Measurements from ENCODE around the gene SNPH. TPM values are rescaled to one million over a fixed set of nuclear protein-coding genes. Genes with fewer than 3 reads are reported as not detected.

The SNPH gene
- total RNA-seq, 2 experiments from 2014 or later, result 3.6 to 4.2 TPM

DNA sequence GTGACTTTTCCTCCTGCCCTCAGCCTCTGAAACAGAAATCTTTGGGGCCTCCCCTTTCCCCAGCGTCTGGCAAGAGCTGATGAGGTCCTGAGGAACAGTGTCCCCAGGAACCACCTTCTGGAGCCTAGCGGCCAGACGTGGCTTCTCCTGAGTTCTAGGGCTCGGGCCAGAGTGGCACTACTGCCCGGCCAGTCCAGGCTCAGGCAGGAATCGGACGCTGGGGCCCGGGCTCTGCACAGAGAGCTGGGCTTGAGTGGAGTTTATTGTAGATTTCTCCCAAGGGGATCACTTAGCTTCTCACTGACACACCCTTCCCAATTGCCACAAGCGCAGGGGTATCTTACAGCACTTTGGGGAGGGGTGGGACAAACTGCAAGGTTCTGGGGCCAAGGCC lies 42.6 kb downstream of the SNPH start:
- H3K27ac Mint-ChIP-seq, result no peak overlapping the region

DNA sequence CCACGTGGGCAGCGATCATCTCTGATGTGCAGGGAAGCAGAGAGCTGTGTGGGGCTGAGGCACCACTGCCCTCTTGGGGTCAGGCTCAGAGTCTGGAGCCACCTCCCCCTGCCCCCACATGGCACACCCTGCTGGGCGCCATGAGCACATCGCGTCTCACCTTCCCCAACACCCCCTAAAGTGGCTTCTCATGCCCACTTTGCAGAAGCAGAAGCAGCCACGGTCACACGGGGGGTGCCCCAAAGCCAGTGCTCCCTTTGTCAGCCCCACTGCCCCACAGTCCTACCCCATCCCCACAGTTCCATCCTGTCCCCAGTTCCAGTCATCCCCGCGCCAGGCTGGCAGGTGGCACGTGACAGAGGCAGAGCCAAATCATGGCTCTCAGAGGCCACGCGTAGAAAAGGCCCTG lies 43.3 kb downstream of the SNPH start:
- H3K36me3 Mint-ChIP-seq, result no peaks in the 10 kb centered on the region
- no peak overlapping the region for H3K27ac Mint-ChIP-seq
- peaks cover 3% of the 10 kb centered on the region for H3K4me1 Mint-ChIP-seq
- DNase-seq (no peak), ATAC-seq (no peak)
- CTCF ChIA-PET, result interaction anchor here (0.6 to 1.8 kb wide), 4 partner anchors 8 to 128 kb away, joined by 3 to 4 read pairs (median 4); no protein-coding TSS in a partner anchor
- no peaks in the 10 kb centered on the region for H3K27me3 Mint-ChIP-seq
- H3K9me3 Mint-ChIP-seq (ENCODE audit: low read depth), result no peaks in the 10 kb centered on the region
- H3K4me3 Mint-ChIP-seq, result no peak overlapping the region

More for the DNA sequence above, 42.6 kb downstream of the SNPH start:
- Mint-ChIP-seq H3K9me3 (ENCODE audit: low read depth) (no peaks in the 10 kb centered on the region), H3K27me3 (no peaks in the 10 kb centered on the region), H3K36me3 (no peaks in the 10 kb centered on the region), H3K4me1 (peaks cover 2% of the 10 kb centered on the region), H3K4me3 (no peak overlapping the region)
- CTCF ChIA-PET, result interaction anchor here (1.3 to 1.6 kb wide), 3 partner anchors 8 to 130 kb away, joined by 3 to 4 read pairs (median 4); no protein-coding TSS in a partner anchor
- no peak for ATAC-seq
- no peak for DNase-seq

DNA sequence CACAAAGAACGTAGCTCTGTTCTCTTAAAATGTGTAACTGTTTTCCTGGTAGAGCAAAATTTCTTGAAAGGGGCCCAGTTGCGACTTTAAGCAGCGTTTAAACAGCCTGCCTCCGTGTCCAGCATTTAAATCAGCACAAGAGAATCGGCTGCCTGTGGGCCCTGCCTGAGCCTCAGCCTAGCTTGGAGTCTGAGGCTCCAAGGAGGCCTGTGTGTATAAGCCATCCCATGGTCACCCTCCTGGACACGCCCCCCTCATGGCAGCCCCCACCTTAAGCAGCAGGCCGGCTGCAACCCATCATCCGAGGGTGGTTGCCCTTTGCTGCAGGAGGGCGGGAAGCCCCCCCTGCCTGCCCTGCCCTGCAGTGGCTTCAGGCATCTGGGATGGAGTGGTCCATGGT lies 44.0 kb downstream of the SNPH start:
- no peaks in the 10 kb centered on the region for H3K9me3 Mint-ChIP-seq (ENCODE audit: low read depth)
- ATAC-seq (no peak), DNase-seq (no peak)
- no peaks in the 10 kb centered on the region for H3K36me3 Mint-ChIP-seq
- CTCF ChIA-PET, result interaction anchor here (0.6 to 1.8 kb wide), 3 partner anchors 9 to 127 kb away, joined by 3 to 4 read pairs (median 3); no protein-coding TSS in a partner anchor
- no peak overlapping the region for H3K27ac Mint-ChIP-seq
- H3K4me3 Mint-ChIP-seq, result no peak overlapping the region
- peaks cover 3% of the 10 kb centered on the region for H3K4me1 Mint-ChIP-seq
- peaks cover 3% of the 10 kb centered on the region for H3K27me3 Mint-ChIP-seq

DNA sequence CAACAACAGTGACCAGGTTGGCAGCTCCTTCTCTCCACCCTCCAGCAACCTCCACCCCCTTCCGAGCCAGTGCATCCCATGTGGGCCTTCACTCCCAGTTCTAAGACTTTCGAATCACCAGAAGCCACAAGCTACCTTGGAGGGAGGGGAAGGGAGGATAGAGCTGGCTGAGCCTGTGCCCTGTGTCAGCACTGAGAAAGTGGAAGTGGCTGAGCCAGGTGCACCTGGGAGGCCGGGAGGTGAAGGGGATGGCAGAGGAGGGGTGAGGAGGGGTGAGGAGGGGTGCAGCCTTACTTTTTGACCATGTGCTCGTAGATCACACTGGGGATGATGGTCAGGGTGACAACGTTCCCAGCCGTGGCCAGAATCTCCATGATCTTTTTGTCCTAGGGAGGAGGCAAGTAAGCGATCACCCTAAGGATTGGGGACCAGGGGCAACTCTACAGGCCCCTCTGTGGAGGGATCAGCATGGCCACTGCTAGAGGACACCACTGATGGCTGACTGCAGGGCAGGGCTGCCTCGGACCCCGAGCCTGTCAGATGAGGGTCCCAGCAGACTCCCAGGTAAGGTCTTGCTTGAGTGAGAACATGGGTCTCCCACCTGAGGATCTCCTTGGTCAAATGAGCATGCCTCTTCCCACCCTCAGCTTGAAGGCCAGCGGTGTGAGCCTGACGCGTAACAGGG lies 44.6 kb downstream of the SNPH start:
- H3K27ac Mint-ChIP-seq, result no peak overlapping the region
- H3K27me3 Mint-ChIP-seq, result peaks cover 4% of the 10 kb centered on the region
- H3K9me3 Mint-ChIP-seq (ENCODE audit: low read depth), result no peaks in the 10 kb centered on the region
- DNase-seq, result no peak
- H3K36me3 Mint-ChIP-seq, result no peaks in the 10 kb centered on the region
- no peak for ATAC-seq
- H3K4me3 Mint-ChIP-seq, result no peak overlapping the region
- H3K4me1 Mint-ChIP-seq, result peaks cover 3% of the 10 kb centered on the region
- CTCF ChIA-PET, result interaction anchor here (1.6 to 1.8 kb wide), 2 partner anchors 10 to 25 kb away, joined by 3 to 4 read pairs; no protein-coding TSS in a partner anchor

DNA sequence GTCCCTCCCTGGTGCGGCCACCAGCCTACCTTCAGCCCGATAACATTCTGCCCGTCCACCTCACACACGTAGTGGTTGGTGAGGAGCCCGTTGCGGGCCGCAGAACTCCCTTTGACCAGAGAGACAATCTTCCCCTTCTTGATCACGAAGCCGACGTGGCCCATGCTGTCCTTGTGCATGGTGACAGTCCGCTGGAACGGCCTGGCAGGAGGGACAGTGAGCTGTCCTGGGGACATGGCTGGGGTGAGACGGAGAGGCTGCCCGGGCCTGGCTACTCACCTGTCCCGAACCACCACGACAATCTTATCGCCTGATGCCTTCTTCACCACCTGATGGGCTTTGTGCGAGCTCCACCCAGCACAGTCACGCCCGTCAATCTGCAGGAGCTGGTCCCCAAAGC lies 46.2 kb downstream of the SNPH start:
- Mint-ChIP-seq H3K27me3 (peaks cover 4% of the 10 kb centered on the region), H3K36me3 (no peaks in the 10 kb centered on the region), H3K4me3 (no peak overlapping the region), H3K27ac (no peak overlapping the region), H3K4me1 (peaks cover 8% of the 10 kb centered on the region), H3K9me3 (ENCODE audit: low read depth) (no peaks in the 10 kb centered on the region)
- ATAC-seq (no peak), DNase-seq (no peak)
- CTCF ChIA-PET, result interaction anchor here (0.7 to 2.6 kb wide), 17 partner anchors 10 to 204 kb away, joined by 3 to 23 read pairs (median 4); partner anchors contain the start of genes FKBP1A and SDCBP2

DNA sequence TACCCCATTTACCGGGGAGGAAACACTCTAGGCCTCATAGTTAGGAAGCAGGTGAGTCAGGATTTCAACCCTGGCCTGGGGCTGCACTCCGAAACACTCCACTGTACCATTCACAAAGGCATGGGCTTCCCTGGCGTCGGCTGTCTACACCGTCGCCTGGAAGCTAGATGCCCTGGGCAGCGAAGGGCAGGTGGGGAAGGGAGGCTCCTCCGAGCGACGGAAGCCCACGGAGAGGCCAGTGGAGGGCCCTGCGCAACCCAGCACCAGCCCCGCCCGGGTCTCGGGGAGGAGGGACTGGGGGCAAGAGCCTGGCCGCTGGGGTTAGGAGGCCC lies 46.8 kb downstream of the SNPH start:
- no peak overlapping the region for H3K4me3 Mint-ChIP-seq
- peaks cover 14% of the 10 kb centered on the region for H3K4me1 Mint-ChIP-seq
- no peaks in the 10 kb centered on the region for H3K9me3 Mint-ChIP-seq (ENCODE audit: low read depth)
- ATAC-seq (no peak), DNase-seq (no peak)
- H3K27me3 Mint-ChIP-seq, result peaks cover 4% of the 10 kb centered on the region
- H3K27ac Mint-ChIP-seq, result no peak overlapping the region
- H3K36me3 Mint-ChIP-seq, result no peaks in the 10 kb centered on the region
- CTCF ChIA-PET, result interaction anchor here (0.6 to 2.6 kb wide), 21 partner anchors 9 to 204 kb away, joined by 3 to 23 read pairs (median 4); partner anchors contain the start of genes FKBP1A and SDCBP2

DNA sequence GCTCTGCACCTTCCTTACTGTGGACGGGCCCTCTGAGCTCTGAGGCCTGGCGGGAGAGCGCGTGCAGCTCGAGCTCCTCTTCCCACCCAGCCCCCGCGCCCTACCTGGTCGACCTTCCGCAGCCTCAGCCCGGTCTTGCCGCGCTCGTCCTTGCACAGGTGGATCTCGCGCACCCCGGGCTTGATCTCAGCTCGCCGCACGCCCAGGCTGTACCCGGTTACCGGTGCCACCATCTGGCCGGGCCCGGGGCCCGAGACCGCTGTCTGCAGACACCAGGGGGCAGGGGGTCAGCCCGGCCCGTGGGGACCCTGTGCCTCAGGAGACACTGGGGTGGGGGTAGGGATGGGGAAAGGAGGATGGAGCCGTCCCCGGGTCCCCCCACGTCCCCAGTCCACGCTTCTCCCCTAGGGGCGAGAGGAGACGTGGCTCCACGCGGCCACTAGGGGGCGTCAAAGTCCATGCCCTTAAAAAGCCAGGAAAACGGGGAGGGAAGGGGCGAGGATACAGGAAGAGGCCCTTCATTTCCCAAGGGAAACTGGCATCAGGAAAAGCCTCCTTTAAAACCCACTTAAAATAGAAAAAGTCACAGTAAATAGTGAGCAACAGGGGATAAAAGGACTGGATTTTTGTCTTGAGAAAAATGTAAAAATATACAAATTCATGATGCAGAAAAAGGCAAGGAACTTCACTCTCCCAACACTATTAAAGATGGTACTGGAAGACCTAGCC lies 47.3 kb downstream of the SNPH start:
- H3K27ac Mint-ChIP-seq, result no peak overlapping the region
- peaks cover 4% of the 10 kb centered on the region for H3K27me3 Mint-ChIP-seq
- H3K4me1 Mint-ChIP-seq, result peaks cover 19% of the 10 kb centered on the region
- ATAC-seq (peak; percentile 56), DNase-seq (peak; percentile 63)
- no peak overlapping the region for H3K4me3 Mint-ChIP-seq
- H3K9me3 Mint-ChIP-seq (ENCODE audit: low read depth), result no peaks in the 10 kb centered on the region
- no peaks in the 10 kb centered on the region for H3K36me3 Mint-ChIP-seq
- CTCF ChIA-PET, result interaction anchor here (0.6 to 2.6 kb wide), 20 partner anchors 8 to 205 kb away, joined by 3 to 23 read pairs (median 4); partner anchors contain the start of genes FKBP1A and SDCBP2

DNA sequence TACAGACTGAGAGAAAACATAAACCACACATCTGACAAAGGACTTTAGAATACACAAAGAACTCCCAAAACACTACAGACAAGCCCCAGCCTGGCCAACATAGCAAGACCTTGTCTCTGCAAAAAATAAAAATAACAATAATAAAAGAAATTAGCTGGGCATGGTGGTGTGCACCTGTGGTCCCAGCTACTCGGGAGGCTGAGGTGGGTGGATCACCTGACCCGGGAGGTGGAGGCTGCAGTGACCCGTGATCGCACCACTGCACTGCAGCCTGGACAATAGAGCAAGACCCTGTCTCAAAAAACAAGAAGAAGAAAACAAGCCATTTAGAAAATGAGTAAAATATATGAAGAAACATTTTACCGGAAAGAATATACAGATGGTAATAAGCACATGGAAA lies 49.7 kb downstream of the SNPH start:
- no peak overlapping the region for H3K27ac Mint-ChIP-seq
- DNase-seq (no peak), ATAC-seq (no peak)
- peaks cover 4% of the 10 kb centered on the region for H3K27me3 Mint-ChIP-seq
- no peaks in the 10 kb centered on the region for H3K9me3 Mint-ChIP-seq (ENCODE audit: low read depth)
- H3K4me3 Mint-ChIP-seq, result no peak overlapping the region
- peaks cover 26% of the 10 kb centered on the region for H3K4me1 Mint-ChIP-seq
- CTCF ChIA-PET, result interaction anchor here (0.8 to 4.3 kb wide), 8 partner anchors 15 to 188 kb away, joined by 3 to 41 read pairs (median 4); no protein-coding TSS in a partner anchor
- no peaks in the 10 kb centered on the region for H3K36me3 Mint-ChIP-seq

DNA sequence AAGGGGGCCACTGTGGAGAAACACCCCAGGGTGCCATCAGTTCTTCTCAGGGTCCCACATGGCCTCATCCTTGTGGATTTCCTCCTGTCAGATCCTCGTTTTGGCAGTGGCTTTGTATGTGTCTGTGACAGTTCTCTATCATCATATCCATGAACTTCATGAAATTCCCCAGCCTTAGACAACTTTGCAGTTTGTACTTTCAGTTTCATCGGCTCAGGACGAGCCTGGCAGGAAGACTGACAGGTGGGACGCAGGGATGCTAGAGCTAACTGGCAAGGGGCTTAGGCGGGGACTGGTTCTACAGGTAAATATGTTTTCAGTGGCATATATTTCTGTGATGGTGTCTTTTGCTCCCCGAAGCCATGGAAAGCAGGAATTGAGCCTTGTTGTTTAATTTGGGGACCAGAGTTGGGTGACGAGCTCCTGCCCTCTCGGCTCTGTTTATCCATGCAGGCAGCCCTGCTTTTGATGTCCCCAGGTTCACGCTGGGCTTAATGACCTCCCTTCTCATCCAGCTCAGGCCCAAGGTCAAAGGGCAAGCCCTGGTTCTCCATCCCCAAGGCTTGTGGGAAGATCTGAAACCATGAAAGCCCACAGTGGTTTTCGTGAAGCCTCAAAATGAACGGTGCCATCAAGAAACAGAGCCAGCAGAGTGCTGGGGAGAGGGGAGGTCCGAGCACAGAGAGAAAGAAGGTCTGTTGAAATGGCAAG lies 51.6 kb downstream of the SNPH start:
- no peak for ATAC-seq
- no peak overlapping the region for H3K4me3 Mint-ChIP-seq
- CTCF ChIA-PET, result interaction anchor here (1.8 to 4.3 kb wide), 2 partner anchors 10 to 119 kb away, joined by 4 to 41 read pairs; no protein-coding TSS in a partner anchor

DNA sequence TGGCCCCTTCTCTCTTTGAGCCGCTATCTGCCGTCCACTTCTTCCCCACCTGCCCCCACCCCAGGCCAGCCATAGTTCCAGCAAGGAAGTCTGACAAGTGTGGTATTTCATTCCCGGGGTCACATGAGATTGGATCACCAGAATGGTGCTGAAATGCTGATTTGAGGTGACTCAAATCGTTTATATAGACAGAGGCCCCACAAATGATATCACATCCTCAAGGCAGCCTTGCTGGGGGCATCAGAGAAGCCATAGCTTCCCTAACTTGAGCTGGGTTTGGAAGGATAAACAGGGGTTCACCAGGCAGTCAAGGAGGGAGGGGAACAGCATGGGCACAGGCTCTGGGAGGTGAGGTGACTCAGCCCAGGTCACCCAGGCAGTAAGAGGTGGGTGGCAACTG lies 53.0 kb downstream of the SNPH start:
- CTCF ChIA-PET, result interaction anchor here (1.9 kb wide), 1 partner anchor 118 kb away, joined by 4 read pairs; no protein-coding TSS in a partner anchor
- H3K27ac Mint-ChIP-seq, result no peak overlapping the region
- H3K4me1 Mint-ChIP-seq, result peaks cover 23% of the 10 kb centered on the region
- H3K9me3 Mint-ChIP-seq (ENCODE audit: low read depth), result no peaks in the 10 kb centered on the region
- peaks cover 4% of the 10 kb centered on the region for H3K27me3 Mint-ChIP-seq
- no peak for DNase-seq
- ATAC-seq, result no peak
- H3K36me3 Mint-ChIP-seq, result peaks cover 3% of the 10 kb centered on the region
- H3K4me3 Mint-ChIP-seq, result no peak overlapping the region

More for the DNA sequence above, 51.6 kb downstream of the SNPH start:
- H3K27me3 Mint-ChIP-seq, result peaks cover 4% of the 10 kb centered on the region
- no peak overlapping the region for H3K27ac Mint-ChIP-seq
- H3K36me3 Mint-ChIP-seq, result peaks cover 3% of the 10 kb centered on the region
- H3K4me1 Mint-ChIP-seq, result peaks cover 26% of the 10 kb centered on the region
- H3K9me3 Mint-ChIP-seq (ENCODE audit: low read depth), result no peaks in the 10 kb centered on the region
- no peak for DNase-seq

DNA sequence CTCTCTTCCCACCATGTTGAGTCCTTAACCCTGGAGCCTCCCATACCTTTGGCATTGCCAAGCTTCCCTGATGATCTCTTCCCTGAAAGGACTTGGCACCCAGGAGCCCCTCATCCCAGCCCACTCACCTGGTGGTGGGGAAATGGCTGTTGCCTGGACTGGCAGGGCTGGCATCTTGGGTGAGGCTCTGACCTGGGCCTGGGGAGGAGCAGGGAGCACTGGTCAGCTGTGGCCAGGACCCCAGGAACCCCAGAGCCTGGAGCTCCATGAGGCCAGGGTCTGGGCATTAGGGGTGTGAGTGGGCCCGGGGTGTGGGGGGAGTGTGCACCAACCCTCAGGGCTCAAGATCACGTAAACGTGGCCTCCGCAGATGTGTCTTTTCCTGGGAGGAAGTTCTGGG lies 53.4 kb downstream of the SNPH start:
- Mint-ChIP-seq H3K27ac (no peak overlapping the region), H3K9me3 (ENCODE audit: low read depth) (no peaks in the 10 kb centered on the region), H3K4me3 (no peak overlapping the region), H3K27me3 (peaks cover 4% of the 10 kb centered on the region), H3K36me3 (peaks cover 3% of the 10 kb centered on the region), H3K4me1 (peaks cover 23% of the 10 kb centered on the region)
- DNase-seq (no peak), ATAC-seq (no peak)
- CTCF ChIA-PET, result interaction anchor here (1.9 kb wide), 1 partner anchor 118 kb away, joined by 4 read pairs; no protein-coding TSS in a partner anchor

DNA sequence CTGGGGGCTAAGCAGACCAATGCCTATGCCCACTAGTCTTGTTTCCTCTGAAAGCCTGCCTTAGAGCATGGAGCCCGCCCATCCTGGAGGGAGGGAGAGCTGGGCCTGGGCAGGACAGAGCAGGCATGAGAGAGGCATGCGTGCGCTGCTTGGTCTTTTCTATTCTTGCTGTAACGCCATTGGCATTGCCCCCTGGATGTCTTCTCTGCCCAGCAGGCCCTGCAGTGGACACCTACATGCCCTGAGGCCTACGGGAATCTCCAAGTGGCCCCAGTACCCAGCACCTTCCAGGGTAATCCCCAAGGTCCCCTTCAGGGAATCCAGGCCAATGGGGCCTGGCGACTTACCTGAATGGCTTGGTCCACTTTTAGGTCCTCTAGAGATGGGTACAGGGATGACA lies 53.9 kb downstream of the SNPH start:
- peaks cover 23% of the 10 kb centered on the region for H3K4me1 Mint-ChIP-seq
- H3K27ac Mint-ChIP-seq, result no peak overlapping the region
- H3K9me3 Mint-ChIP-seq (ENCODE audit: low read depth), result no peaks in the 10 kb centered on the region
- peaks cover 3% of the 10 kb centered on the region for H3K36me3 Mint-ChIP-seq
- H3K27me3 Mint-ChIP-seq, result peaks cover 1% of the 10 kb centered on the region
- CTCF ChIA-PET, result interaction anchor here (1.9 kb wide), 1 partner anchor 117 kb away, joined by 4 read pairs; no protein-coding TSS in a partner anchor
- DNase-seq (no peak), ATAC-seq (no peak)
- H3K4me3 Mint-ChIP-seq, result no peak overlapping the region

All from activated CD8-positive, alpha-beta memory T cell treated with anti-CD3 and anti-CD28 coated beads, Interleukin-2, amount 10 ng/mL, durations not matched to agents 7 days and 5 days (primary cell).